ENCODE data around the gene ZFYVE27.

The ZFYVE27 gene

DNA sequence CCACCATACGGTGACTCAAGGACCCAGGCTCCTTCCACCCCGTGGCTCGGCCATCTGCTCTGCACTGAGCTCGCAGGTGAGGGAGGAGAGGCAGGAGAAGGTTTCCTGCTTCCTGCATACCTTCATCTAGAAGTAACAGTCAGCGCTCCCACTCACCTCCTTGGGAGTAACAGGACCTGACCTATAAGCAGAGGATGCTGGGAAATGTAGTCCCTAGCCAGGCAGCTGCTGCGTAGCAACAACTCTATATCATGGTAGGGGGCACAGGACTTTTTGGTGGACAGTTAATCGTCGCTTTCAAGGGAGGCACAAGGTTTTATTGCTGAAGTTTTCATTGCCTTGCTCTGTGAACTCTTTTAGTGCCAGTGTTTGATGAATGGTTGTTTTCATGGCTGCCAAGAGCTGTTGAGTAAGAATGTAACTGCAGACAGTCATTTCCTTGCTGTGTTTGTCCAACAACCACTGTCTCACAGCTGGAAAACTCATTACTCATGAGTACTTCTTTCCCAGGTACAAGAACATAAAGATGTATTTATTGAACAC lies 10.2 kb upstream of the ZFYVE27 start:
- TF ChIP-seq TCF12 (IDR thresholded peaks at IDR 0.05; ENCODE audit: low read depth) (0 out of 2 replicates have a peak, but pooled peaks have one; percentile 18), CEBPB (IDR thresholded peaks at IDR 0.05) (peak; percentile 78), EP300 (IDR thresholded peaks at IDR 0.05; ENCODE audit: borderline replicate concordance) (no peak), TEAD4 (IDR thresholded peaks at IDR 0.05) (0 out of 2 replicates have a peak, but pooled peaks have one; percentile 12), NFIC (IDR thresholded peaks at IDR 0.05) (peak; percentile 51), CREB1 (IDR thresholded peaks at IDR 0.05; ENCODE audit: low read depth) (no peak), YY1 (IDR thresholded peaks at IDR 0.05; ENCODE audit: low read depth) (peak; percentile 73), RAD21 (IDR thresholded peaks at IDR 0.05; ENCODE audit: low read depth) (no peak), ZBTB7A (IDR thresholded peaks at IDR 0.05; ENCODE audit: low read depth) (no peak), EGR1 (IDR thresholded peaks at IDR 0.05) (no peak), TAF1 (IDR thresholded peaks at IDR 0.05; ENCODE audit: low read depth) (no peak), FOXM1 (IDR thresholded peaks at IDR 0.05; ENCODE audit: borderline replicate concordance, low read depth) (no peak)
- TF ChIP-seq, protein P1, sequence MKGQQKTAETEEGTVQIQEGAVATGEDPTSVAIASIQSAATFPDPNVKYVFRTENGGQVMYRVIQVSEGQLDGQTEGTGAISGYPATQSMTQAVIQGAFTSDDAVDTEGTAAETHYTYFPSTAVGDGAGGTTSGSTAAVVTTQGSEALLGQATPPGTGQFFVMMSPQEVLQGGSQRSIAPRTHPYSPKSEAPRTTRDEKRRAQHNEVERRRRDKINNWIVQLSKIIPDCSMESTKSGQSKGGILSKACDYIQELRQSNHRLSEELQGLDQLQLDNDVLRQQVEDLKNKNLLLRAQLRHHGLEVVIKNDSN (IDR thresholded peaks at IDR 0.05) = no peak
- TF ChIP-seq, protein P2, sequence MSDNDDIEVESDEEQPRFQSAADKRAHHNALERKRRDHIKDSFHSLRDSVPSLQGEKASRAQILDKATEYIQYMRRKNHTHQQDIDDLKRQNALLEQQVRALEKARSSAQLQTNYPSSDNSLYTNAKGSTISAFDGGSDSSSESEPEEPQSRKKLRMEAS (IDR thresholded peaks at IDR 0.05) = no peak
- TF ChIP-seq, protein P3, sequence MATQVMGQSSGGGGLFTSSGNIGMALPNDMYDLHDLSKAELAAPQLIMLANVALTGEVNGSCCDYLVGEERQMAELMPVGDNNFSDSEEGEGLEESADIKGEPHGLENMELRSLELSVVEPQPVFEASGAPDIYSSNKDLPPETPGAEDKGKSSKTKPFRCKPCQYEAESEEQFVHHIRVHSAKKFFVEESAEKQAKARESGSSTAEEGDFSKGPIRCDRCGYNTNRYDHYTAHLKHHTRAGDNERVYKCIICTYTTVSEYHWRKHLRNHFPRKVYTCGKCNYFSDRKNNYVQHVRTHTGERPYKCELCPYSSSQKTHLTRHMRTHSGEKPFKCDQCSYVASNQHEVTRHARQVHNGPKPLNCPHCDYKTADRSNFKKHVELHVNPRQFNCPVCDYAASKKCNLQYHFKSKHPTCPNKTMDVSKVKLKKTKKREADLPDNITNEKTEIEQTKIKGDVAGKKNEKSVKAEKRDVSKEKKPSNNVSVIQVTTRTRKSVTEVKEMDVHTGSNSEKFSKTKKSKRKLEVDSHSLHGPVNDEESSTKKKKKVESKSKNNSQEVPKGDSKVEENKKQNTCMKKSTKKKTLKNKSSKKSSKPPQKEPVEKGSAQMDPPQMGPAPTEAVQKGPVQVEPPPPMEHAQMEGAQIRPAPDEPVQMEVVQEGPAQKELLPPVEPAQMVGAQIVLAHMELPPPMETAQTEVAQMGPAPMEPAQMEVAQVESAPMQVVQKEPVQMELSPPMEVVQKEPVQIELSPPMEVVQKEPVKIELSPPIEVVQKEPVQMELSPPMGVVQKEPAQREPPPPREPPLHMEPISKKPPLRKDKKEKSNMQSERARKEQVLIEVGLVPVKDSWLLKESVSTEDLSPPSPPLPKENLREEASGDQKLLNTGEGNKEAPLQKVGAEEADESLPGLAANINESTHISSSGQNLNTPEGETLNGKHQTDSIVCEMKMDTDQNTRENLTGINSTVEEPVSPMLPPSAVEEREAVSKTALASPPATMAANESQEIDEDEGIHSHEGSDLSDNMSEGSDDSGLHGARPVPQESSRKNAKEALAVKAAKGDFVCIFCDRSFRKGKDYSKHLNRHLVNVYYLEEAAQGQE (IDR thresholded peaks at IDR 0.05; ENCODE audit: low read depth) = no peak

DNA sequence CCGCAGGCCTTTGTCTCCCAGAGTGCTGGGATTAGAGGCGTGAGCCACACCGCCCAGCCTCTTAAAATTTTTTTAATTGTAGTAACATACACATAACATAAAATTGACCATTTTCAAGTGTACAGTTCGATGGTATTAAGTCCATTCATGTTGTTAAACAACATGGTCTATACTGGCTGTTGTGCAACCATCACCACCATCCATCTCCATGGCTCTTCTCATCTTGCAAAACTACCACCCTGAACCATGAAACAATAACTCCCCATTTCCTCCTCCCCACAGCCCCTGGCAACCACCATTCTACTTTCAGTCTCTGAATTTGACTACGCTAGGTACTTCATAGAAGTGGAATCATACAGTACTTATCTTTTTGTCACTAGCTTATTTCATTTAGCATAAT lies 7.9 kb upstream of the ZFYVE27 start:
- TF ChIP-seq, protein P1 (IDR thresholded peaks at IDR 0.05) = no peak
- TF ChIP-seq, protein P2 (IDR thresholded peaks at IDR 0.05) = no peak
- TF ChIP-seq NFIC (IDR thresholded peaks at IDR 0.05) = no peak
- TF ChIP-seq EGR1 (IDR thresholded peaks at IDR 0.05) = no peak
- TF ChIP-seq TEAD4 (IDR thresholded peaks at IDR 0.05) = no peak
- no peak for TF ChIP-seq TCF12 (IDR thresholded peaks at IDR 0.05; ENCODE audit: low read depth)
- TF ChIP-seq RAD21 (IDR thresholded peaks at IDR 0.05; ENCODE audit: low read depth) = no peak

DNA sequence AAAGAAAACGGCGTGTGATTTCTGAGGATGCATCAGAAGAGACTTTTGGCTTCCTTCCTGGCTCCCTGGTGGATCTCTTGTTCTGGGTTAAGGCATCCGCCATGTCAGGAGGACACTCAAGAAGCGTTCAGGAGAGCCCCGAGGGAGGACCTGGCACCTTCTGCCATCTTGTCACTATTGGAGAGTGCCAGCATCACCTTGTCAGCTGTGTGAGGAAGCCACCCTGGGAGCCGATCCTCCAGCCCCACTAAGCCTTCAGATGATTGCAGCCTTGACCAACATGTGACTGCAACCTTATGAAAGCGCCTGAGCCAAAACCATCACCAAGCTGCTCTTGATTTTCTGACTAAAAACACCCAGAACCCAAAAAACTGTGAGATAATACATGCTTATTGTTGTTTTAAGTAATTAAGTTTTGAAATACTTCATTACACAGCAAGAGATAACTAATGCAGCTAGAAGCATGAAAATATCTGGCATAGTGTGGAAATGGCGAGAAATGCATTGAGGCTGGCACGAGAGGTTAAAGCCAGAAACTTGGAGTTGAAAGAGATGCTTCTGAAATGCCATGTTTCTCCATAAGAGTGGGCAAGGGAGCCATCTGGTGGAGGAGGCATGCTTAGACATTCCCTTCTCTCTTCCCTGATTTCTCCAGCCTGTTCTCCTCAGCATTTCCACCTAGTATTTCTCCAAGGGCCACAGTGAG lies 5.4 kb upstream of the ZFYVE27 start:
- TF ChIP-seq, protein P3 (IDR thresholded peaks at IDR 0.05; ENCODE audit: low read depth) = no peak
- TF ChIP-seq TAF1 (IDR thresholded peaks at IDR 0.05; ENCODE audit: low read depth) (no peak), EGR1 (IDR thresholded peaks at IDR 0.05) (no peak), TCF12 (IDR thresholded peaks at IDR 0.05; ENCODE audit: low read depth) (no peak), TEAD4 (IDR thresholded peaks at IDR 0.05) (peak; percentile 49; the same call in 1 of the 2 replicates), CREB1 (IDR thresholded peaks at IDR 0.05; ENCODE audit: low read depth) (no peak), FOXM1 (IDR thresholded peaks at IDR 0.05; ENCODE audit: borderline replicate concordance, low read depth) (no peak), RAD21 (IDR thresholded peaks at IDR 0.05; ENCODE audit: low read depth) (peak; percentile 100), YY1 (IDR thresholded peaks at IDR 0.05; ENCODE audit: low read depth) (no peak), NFIC (IDR thresholded peaks at IDR 0.05) (no peak)
- TF ChIP-seq, protein P1 (IDR thresholded peaks at IDR 0.05) = no peak
- TF ChIP-seq, protein P2 (IDR thresholded peaks at IDR 0.05) = no peak

DNA sequence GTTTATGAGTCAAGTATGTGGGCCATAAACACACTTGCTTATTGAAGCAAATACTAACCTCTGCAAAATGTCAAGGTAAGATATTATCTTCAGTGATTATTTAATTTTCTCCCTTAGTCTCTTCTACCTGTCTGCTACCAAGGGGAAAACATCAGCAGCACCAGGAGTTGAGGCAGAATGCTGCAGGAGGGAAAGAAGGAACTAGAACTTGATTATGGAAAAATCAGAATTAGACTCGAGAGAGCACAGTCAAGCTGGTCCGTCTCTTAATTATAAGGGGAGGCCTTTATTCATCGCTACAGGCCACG lies 4.9 kb upstream of the ZFYVE27 start:
- TF ChIP-seq, protein P1 (IDR thresholded peaks at IDR 0.05) = no peak
- TF ChIP-seq CREB1 (IDR thresholded peaks at IDR 0.05; ENCODE audit: low read depth) (no peak), CEBPB (IDR thresholded peaks at IDR 0.05) (no peak), RAD21 (IDR thresholded peaks at IDR 0.05; ENCODE audit: low read depth) (no peak)

DNA sequence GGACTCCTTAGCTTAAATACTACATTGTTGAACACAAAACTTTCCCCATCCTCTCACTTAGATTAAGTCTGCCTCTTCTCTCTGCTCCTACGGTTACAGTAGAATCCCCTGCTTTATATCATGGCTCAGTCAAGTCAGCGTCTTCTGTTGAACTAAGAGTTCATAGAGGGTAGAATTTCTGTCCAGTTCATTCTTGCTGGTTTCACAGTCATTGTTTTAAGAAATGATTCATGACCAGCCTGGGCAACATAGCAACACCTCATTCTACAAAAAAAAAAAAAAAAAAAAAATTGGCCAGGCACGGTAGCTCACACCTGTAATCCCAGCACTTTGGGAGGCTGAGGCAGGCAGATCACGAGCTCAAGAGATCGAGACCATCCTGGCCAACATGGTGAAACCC lies 3.7 kb upstream of the ZFYVE27 start:
- TF ChIP-seq NFIC (IDR thresholded peaks at IDR 0.05) = no peak
